ENCODE data around the gene C11orf54. TPM values are rescaled to one million over a fixed set of nuclear protein-coding genes. Genes with fewer than 3 reads are reported as not detected.
"Not testable (repeated sequence)": the region's sequence is repeated elsewhere in the genome, so short reads cannot be mapped to it uniquely, and the experiment has no call there.

C11orf54 gene
- total RNA-seq, 8 experiments from 2014 or later, result 15.6 to 30.3 (median 21.9) TPM

DNA sequence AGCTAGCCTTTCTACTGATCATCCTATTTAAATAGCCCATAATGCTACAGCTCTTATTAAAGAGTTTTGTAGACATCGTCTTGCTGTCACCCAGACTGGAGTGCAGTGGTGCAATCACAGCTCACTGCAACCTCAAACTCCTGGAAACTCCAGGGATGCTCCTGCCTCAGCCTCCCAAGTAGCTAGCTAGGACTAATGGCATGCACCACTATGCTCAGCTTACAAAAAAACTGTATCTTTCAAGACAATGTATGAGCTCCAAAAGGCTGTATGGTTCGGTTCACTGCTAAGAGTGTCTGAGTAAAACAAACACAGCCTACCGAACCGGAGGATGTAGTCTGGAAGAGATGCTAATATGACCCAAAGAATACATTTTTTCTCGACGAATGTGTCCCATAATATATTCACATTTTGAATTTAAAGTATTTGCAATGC, 2.8 kb upstream of the C11orf54 start:
- in situ Hi-C loops (cut with MboI; ENCODE audit: low pct_unique_long_range_greater_than_20kb in 2 of 9, low sequenced_read_pairs in 9 of 9, unreplicated experiment in 9 of 9), result no loop called here

DNA sequence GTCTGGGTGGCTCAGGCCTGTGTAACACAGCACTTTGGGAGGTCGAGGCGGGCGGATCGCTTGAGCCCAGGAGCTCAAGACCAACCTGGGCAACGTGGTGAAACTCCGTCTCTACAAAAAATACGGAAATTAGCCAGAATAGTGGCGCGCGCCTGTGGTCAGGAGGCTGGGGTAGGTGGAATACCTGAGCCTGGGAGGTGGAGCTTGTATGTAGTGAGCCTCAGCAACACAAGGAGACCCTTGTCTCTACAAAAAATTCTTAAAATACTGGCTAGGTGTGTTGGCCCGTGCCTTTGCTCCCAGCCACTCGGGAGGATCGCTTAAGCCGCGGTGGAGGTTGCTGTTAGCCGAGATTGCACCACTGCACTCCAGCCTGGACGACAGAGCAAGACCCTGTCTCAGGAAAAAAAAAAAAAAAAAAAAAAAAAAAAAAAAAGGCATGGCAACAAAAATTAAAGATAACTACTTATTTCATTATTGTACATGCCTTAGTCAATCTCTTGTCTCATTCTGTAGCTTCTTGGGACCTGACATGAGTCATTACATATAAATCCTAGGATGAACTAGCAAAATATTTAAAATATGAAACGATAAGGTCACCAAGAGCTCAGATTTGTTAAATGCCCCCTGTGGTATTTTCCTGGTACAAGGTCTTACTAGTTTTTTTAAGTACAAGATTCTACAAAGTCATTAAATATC, 1.3 kb upstream of the C11orf54 start:
- in situ Hi-C loops (cut with MboI; ENCODE audit: low pct_unique_long_range_greater_than_20kb in 2 of 9, low sequenced_read_pairs in 9 of 9, unreplicated experiment in 9 of 9), result no loop called here
- no peak for ATAC-seq (replicated peaks in 6 of 8)

More for the DNA sequence above, 2.8 kb upstream of the C11orf54 start:
- WGBS, 10 experiments, result 0 to 42% (median 19%) methylated on average over 1 to 6 of the region's 6 CpGs; no CpG with 5 or more reads in 1 of the 10 experiments
- Histone ChIP-seq H3K27ac (no peak overlapping the region), H3K4me3 (peak overlapping the region; percentile 3 to 93 (median 70)), H3K4me1 (replicated peaks in 1 of 2) (peaks cover 13 to 33% of the 10 kb centered on the region in 2 donors)
- ATAC-seq (replicated peaks in 6 of 8), result no peak

DNA sequence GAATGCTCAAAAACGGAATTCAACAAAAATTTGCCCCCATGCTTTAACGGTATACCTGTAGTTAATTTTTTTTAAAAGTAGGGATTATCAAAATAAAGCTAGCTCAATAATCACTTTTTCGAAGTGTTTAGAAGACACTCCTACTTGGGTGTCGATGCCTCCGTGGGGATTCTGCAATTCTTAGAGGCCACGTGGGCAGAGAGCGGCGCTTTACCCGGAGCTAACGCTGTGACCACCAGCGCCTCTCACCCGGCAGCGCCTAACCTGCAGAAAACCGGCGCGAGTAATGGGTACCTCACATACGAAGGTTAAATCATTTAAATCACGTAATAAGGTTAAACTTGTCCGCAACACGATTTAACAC, 760 bp upstream of the C11orf54 start:
- WGBS, 10 experiments, result 0 to 7% (median 0%) methylated on average over 1 to 17 of the region's 20 CpGs; no CpG with 5 or more reads in 3 of the 10 experiments
- peak; percentile 19 to 41 (median 32) for ATAC-seq (replicated peaks in 6 of 8)
- peaks cover 25 to 46% of the 10 kb centered on the region in 2 donors for H3K4me1 ChIP-seq (replicated peaks in 1 of 2)
- peak overlapping the region; percentile 88 to 94 for H3K27ac ChIP-seq
- H3K4me3 ChIP-seq, result peak overlapping the region; percentile 67 to 93 (median 72)
- in situ Hi-C loops (cut with MboI; ENCODE audit: low pct_unique_long_range_greater_than_20kb in 2 of 9, low sequenced_read_pairs in 9 of 9, unreplicated experiment in 9 of 9), result no loop called here

More for the DNA sequence above, 1.3 kb upstream of the C11orf54 start:
- Histone ChIP-seq H3K4me3 (peak overlapping the region; percentile 67 to 93 (median 72)), H3K4me1 (replicated peaks in 1 of 2) (peaks cover 20 to 40% of the 10 kb centered on the region in 2 donors), H3K27ac (peak overlapping the region; percentile 35 to 88)
- WGBS, 10 experiments, result 0 to 3% (median 0%) methylated on average over 1 to 13 of the region's 18 CpGs

DNA sequence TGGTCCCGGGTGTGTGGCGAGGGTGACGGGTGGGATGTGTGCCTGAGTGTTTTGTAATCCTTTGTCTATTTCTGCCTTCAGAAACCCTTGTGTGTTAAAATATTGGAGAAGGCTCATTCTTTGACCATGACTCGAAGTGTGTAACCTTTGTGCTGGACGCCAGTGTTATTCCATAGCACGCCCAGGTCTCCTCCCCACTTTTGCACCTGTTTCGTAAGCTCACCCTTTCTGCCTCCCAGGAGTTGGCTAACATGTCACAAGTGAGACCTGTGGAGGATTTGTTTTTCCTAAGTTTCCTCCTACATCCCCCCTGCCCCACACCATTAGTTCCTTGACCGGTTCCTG, 382 bp downstream of the C11orf54 start:
- H3K4me1 ChIP-seq (replicated peaks in 1 of 2), result peaks cover 26 to 47% of the 10 kb centered on the region in 2 donors
- 0 to 24% (median 1%) methylated on average over 2 to 8 of the region's 8 CpGs; no CpG with 5 or more reads in 2 of the 10 experiments for WGBS, 10 experiments
- in situ Hi-C loops (cut with MboI; ENCODE audit: low pct_unique_long_range_greater_than_20kb in 2 of 9, low sequenced_read_pairs in 9 of 9, unreplicated experiment in 9 of 9), result no loop called here
- peak overlapping the region; percentile 88 to 94 for H3K27ac ChIP-seq
- peak overlapping the region; percentile 67 to 93 (median 72) for H3K4me3 ChIP-seq
- ATAC-seq (replicated peaks in 6 of 8), result peak; percentile 19 to 41 (median 34)

DNA sequence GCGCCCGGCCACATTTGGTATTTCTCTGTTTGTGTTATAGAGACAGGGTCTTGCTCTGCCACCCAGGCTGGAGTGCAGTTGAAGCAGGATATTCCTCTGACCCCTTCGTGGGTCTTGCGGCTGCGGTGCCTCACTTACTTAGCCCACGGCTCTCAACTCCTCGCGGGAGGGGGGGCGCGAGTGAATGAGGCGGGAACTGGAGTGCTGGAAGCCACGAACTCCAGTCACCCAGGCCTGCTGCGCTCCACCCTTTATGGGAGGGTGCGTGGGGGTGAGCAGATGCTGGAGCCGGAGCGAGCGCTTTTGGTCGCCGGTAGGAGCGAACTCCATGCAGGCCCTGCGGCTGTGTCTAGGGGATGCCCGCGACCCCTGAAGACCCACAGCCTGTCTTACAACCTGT, 1.8 kb downstream of the C11orf54 start:
- Histone ChIP-seq H3K4me1 (replicated peaks in 1 of 2) (peaks cover 22 to 39% of the 10 kb centered on the region in 2 donors), H3K4me3 (no peak overlapping the region), H3K27ac (no peak overlapping the region)
- in situ Hi-C loops (cut with MboI; ENCODE audit: low pct_unique_long_range_greater_than_20kb in 2 of 9, low sequenced_read_pairs in 9 of 9, unreplicated experiment in 9 of 9), result no loop called here
- WGBS, 10 experiments, result 80 to 100% (median 100%) methylated on average over 1 to 2 of the region's 23 CpGs; no CpG with 5 or more reads in 5 of the 10 experiments
- ATAC-seq (replicated peaks in 6 of 8), result no peak

DNA sequence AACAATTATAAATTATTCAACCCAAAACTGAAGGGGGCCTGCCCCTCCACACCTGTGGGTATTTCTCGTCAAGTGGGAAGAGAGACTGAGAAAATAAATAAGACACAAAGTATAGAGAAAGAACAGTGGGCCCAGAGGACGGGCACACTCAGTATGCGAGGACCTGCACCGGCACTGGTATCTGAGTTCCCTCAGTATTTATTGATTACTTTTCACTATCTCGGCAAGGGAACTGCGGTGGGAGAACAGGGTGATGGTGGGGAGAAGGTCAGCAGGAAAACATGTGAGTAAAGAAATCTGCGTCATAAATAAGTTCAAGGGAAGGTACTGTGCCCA, 3.2 kb downstream of the C11orf54 start:
- peak overlapping the region in 1 of 2 donors; percentile 77 for H3K27ac ChIP-seq
- WGBS, 10 experiments, result 29 to 92% (median 57%) methylated on average over 1 to 7 of the region's 7 CpGs; no CpG with 5 or more reads in 2 of the 10 experiments
- in situ Hi-C loops (cut with MboI; ENCODE audit: low pct_unique_long_range_greater_than_20kb in 2 of 9, low sequenced_read_pairs in 9 of 9, unreplicated experiment in 9 of 9), result no loop called here
- no peak for ATAC-seq (replicated peaks in 6 of 8)
- H3K4me1 ChIP-seq (replicated peaks in 1 of 2), result peaks cover 19 to 26% of the 10 kb centered on the region in 2 donors
- peak overlapping the region; percentile 13 to 24 (median 19) for H3K4me3 ChIP-seq

DNA sequence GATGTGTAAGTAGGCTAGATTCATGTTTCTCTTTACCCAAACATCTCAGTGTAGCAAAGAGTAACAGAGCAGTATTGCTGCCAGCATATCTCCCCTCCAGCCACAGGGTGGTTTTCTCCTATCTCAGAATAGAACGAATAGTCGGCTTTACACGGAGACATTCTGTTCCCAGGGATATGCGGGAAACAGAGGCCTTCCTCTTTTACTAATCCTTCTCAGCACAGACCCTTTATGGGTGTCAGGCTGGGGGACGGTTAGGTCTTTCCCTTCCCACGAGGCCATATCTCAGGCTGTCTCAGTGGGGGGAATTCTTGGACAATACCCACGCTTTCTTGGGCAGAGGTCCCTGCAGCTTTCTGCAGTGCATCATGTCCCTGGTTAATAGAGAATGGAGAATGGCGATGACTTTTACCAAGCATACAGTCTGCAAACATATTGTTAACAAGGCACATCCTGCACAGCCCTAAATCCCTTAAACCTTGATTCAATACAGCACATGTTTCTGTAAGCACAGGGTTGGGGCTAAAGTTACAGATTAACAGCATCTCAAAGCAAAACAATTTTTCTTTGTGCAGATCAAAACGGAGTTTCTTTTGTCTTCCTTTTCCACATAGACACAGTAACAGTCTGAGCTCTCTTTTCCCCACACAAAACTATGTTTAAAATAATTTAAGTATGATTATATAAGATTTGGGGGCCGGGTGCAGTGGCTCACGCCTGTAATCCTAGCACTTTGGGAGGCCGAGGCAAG, 3.7 kb downstream of the C11orf54 start:
- Histone ChIP-seq H3K4me1 (replicated peaks in 1 of 2) (peaks cover 19 to 21% of the 10 kb centered on the region in 2 donors), H3K27ac (peak overlapping the region; percentile 62 to 77), H3K4me3 (peak overlapping the region; percentile 13 to 24 (median 19))
- in situ Hi-C loops (cut with MboI; ENCODE audit: low pct_unique_long_range_greater_than_20kb in 2 of 9, low sequenced_read_pairs in 9 of 9, unreplicated experiment in 9 of 9); ATAC-seq (replicated peaks in 6 of 8): not testable (repeated sequence)
- 0 to 63% (median 20%) methylated on average over 1 to 5 of the region's 12 CpGs; no CpG with 5 or more reads in 1 of the 10 experiments for WGBS, 10 experiments

DNA sequence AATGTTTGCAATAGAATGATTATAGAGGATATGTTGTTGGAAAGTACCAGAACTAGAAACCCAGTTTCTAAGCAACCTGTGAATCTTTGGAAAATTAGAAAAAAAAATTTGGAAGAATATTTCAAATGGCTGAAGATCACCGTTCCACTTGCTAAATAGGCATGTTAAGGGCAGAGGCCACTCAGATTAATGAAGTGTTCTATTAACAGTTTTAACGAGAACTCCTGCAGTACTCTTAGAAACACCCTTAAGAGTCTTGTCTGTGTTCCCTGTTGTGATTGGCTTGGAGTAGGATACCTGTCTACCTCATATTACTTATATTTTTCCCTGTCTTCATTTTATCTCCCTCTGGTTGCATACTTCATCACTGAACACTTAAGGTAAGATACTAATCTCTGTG, 4.6 kb downstream of the C11orf54 start:
- H3K4me1 ChIP-seq (replicated peaks in 1 of 2), result peaks cover 19 to 21% of the 10 kb centered on the region in 2 donors
- 20 to 95% (median 73%) methylated on average over 1 to 2 of the region's 2 CpGs for WGBS, 10 experiments
- ATAC-seq (replicated peaks in 6 of 8), result no peak
- no peak overlapping the region for H3K4me3 ChIP-seq
- in situ Hi-C loops (cut with MboI; ENCODE audit: low pct_unique_long_range_greater_than_20kb in 2 of 9, low sequenced_read_pairs in 9 of 9, unreplicated experiment in 9 of 9), result no loop called here
- no peak overlapping the region for H3K27ac ChIP-seq

DNA sequence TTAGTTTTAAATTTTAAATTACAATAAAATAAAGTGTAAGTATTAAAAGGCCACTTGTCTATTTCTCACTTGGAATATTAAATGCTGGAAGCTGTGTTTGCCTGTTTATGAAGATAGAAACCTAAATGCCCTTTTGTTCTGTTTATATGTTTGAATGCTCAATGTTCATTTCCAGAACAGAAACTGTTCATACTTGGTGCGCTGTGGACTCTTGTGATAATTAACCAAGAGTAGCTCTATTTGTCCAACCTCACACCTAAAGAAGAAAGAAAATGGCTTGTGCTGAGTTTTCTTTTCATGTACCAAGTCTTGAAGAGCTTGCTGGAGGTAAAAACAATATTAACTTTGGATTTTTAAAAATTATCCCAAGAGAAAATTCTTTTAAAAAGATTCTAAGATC, 5.7 kb downstream of the C11orf54 start:
- no peak for ATAC-seq (replicated peaks in 6 of 8)
- no peak overlapping the region for H3K4me3 ChIP-seq
- 88 to 100% (median 100%) methylated on average over 1 of the region's 1 CpG; no CpG with 5 or more reads in 1 of the 10 experiments for WGBS, 10 experiments
- H3K27ac ChIP-seq, result no peak overlapping the region
- in situ Hi-C loops (cut with MboI; ENCODE audit: low pct_unique_long_range_greater_than_20kb in 2 of 9, low sequenced_read_pairs in 9 of 9, unreplicated experiment in 9 of 9), result no loop called here
- peaks cover 19 to 21% of the 10 kb centered on the region in 2 donors for H3K4me1 ChIP-seq (replicated peaks in 1 of 2)

DNA sequence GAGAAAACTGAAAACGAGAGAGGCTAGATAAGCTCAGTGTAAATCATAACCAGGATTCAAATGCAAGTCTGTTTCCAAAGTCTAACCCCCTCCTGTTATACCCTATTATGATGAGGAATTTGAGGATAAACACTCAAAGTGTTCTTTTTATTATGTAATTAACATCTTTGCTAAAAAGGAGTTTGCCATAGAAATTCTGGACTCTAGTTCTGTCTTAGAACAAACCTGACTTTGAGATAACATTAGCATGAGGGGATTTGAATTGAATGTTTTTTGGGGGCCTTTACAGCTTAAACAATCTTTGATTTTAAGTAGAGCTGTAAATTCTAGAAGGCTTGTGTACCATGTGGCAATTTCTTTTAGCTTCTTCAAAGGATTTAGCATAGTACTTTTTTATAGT, 9.5 kb downstream of the C11orf54 start:
- no peak for ATAC-seq (replicated peaks in 6 of 8)
- Histone ChIP-seq H3K4me1 (replicated peaks in 1 of 2) (peaks cover 0 to 2% of the 10 kb centered on the region in 2 donors), H3K27ac (no peak overlapping the region), H3K4me3 (no peak overlapping the region)
- in situ Hi-C loops (cut with MboI; ENCODE audit: low pct_unique_long_range_greater_than_20kb in 2 of 9, low sequenced_read_pairs in 9 of 9, unreplicated experiment in 9 of 9), result no loop called here
- 63 to 100% (median 87%) methylated on average over 1 of the region's 1 CpG; no CpG with 5 or more reads in 2 of the 10 experiments for WGBS, 10 experiments

DNA sequence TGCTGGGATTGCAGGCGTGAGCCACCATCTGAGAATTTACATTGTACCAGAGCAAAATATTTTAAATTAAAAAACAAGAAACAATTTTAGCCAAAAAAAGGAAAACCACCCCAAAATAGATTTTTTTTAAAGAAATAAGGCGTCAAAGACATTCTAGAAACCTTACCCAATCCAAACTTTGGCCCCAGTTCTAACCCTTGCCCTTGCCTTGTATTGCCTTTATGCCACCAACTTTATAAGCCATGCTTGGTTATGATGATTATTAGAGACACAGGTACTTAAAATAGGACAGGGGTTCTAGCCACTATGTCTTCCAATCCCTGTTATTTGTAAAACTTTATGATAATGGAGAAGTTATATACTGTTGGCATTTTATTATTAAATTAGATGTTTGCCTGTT, 11.8 kb downstream of the C11orf54 start:
- ATAC-seq (replicated peaks in 6 of 8), result no peak
- Histone ChIP-seq H3K4me3 (no peak overlapping the region), H3K27ac (no peak overlapping the region), H3K4me1 (replicated peaks in 1 of 2) (no peaks in the 10 kb centered on the region)
- in situ Hi-C loops (cut with MboI; ENCODE audit: low pct_unique_long_range_greater_than_20kb in 2 of 9, low sequenced_read_pairs in 9 of 9, unreplicated experiment in 9 of 9), result no loop called here
- WGBS, 10 experiments, result 63 to 100% (median 100%) methylated on average over 1 to 2 of the region's 2 CpGs; no CpG with 5 or more reads in 3 of the 10 experiments

DNA sequence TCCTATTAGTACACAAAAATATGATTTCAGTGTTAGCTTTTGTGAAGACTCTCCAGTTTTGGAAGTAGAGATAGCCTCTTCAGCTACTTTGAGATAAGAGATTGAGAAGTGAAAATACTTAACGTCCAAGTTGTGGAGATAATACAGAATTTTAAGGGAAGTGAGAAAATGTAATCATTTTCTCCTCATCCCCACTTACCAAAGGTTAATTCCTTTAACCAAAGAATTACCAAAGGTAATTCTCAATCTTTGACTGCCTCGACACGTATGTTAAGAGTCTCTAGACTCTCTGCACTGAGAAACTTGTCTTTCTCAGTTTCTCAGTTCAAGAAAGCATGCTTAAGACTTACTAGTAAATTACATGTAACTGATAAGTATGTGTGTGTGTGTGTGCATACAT, 15.3 kb downstream of the C11orf54 start:
- 70 to 100% (median 90%) methylated on average over 1 to 3 of the region's 3 CpGs; no CpG with 5 or more reads in 2 of the 10 experiments for WGBS, 10 experiments
- Histone ChIP-seq H3K4me3 (no peak overlapping the region), H3K4me1 (replicated peaks in 1 of 2) (no peaks in the 10 kb centered on the region), H3K27ac (no peak overlapping the region)
- no peak for ATAC-seq (replicated peaks in 6 of 8)
- in situ Hi-C loops (cut with MboI; ENCODE audit: low pct_unique_long_range_greater_than_20kb in 2 of 9, low sequenced_read_pairs in 9 of 9, unreplicated experiment in 9 of 9), result no loop called here

DNA sequence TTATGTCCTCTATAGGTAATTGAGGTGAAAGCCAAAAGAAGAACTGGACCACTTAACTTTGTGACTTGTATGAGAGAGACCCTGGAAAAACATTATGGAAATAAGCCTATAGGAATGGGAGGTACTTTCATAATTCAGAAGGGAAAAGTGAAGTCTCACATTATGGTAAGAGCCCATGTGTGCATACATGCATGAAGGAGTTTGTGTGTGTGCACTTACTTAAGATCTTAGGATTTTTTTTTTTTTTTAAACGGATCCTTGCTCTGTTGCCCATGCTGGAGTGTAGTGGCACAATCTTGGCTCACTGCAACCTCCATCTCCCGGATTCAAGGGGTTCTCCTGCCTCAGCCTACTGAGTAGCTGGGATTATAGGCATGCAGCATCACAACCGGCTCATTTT, 15.8 kb downstream of the C11orf54 start:
- WGBS, 10 experiments, result 61 to 100% (median 86%) methylated on average over 1 to 2 of the region's 3 CpGs; no CpG with 5 or more reads in 6 of the 10 experiments
- Histone ChIP-seq H3K4me3 (no peak overlapping the region), H3K27ac (no peak overlapping the region), H3K4me1 (replicated peaks in 1 of 2) (no peaks in the 10 kb centered on the region)
- in situ Hi-C loops (cut with MboI; ENCODE audit: low pct_unique_long_range_greater_than_20kb in 2 of 9, low sequenced_read_pairs in 9 of 9, unreplicated experiment in 9 of 9), result no loop called here
- ATAC-seq (replicated peaks in 6 of 8), result peak in 1 of 8 experiments; percentile 91
